Heart left ventricle (tissue), 16 donors: ENCODE data around the gene DCDC1. TPM values are rescaled to one million over a fixed set of nuclear protein-coding genes. Genes with fewer than 3 reads are reported as not detected.

Experiments used
- ATAC-seq, 4 donors: fragments of 200-7000 bp; cut with Tn5 transposase; one replicate each; pipeline ENCODE4 v1.9.1; 2020 to 2022; ENCODE audit warnings: moderate library complexity in 4 of 4, mild to moderate bottlenecking in 3 of 4, moderate number of reproducible peaks in 1 of 4
- DNase-seq, 5 donors: peaks; one replicate each; pipeline ENCODE4 v3.0.0-alpha.2; 2020
- H3K27ac ChIP-seq, 12 donors: fragments of 200-600 bp; sonication (generic) in 4 of 12; one replicate each; pipeline versions ENCODE4 v1.5.0 to v1.8.0; 2016 to 2022; ENCODE audit warnings: mild to moderate bottlenecking in 2 of 12
- H3K27me3 ChIP-seq, 9 donors: fragments of 200-600 bp; sonication (generic) in 2 of 9; one replicate each; pipeline versions ENCODE4 v1.5.1 to v1.8.0; 2016 to 2022; ENCODE audit warnings: mild to moderate bottlenecking in 3 of 9
- H3K36me3 ChIP-seq, 9 donors: fragments of 200-600 bp; sonication (generic) in 2 of 9; one replicate each; pipeline versions ENCODE4 v1.5.0 to v1.8.0; 2018 to 2022; ENCODE audit warnings: mild to moderate bottlenecking in 2 of 9
- H3K4me1 ChIP-seq, 12 donors: fragments of 200-600 bp; sonication (generic) in 4 of 12; one replicate each; pipeline versions ENCODE4 v1.5.0 to v1.8.0; 2016 to 2022; ENCODE audit warnings: mild to moderate bottlenecking in 3 of 12
- H3K4me3 ChIP-seq, 12 donors: fragments of 200-600 bp; sonication (generic) in 4 of 12; one replicate each; pipeline versions ENCODE4 v1.5.0 to v1.8.0; 2017 to 2022; ENCODE audit warnings: mild to moderate bottlenecking in 9 of 12, moderate library complexity in 4 of 12
- H3K9me3 ChIP-seq, 12 donors: fragments of 200-600 bp; sonication (generic) in 4 of 12; one replicate each; pipeline versions ENCODE4 v1.5.0 to v1.8.0; 2016 to 2022; ENCODE audit warnings: mild to moderate bottlenecking in 1 of 12
- POLR2A ChIP-seq, 2 donors: fragments of 450-650 bp; IDR thresholded peaks; one replicate each; pipeline ENCODE4 v1.6.1; 2017; ENCODE audit warnings: antibody characterized with exemption in 2 of 2, mild to moderate bottlenecking in 2 of 2, moderate library complexity in 2 of 2
- WGBS, 4 donors: extraction: QIAGEN DNeasy Blood & Tissue Kit in 2 of 4; methylation state at CpG; one replicate each; pipeline versions ENCODE4 v1.1.5 to v1.1.7; 2013 to 2018; 5-methylcytosine and 5-hydroxymethylcytosine counted together
- intact Hi-C, 10 donors: fragments of 100-400 bp; cut with DNase I; formaldehyde crosslinking; loops; one replicate each; pipeline versions ENCODE4 v1.11.1 to v1.14.2; 2022
- polyA plus RNA-seq, 2 donors: library from polyadenylated mRNA; stranded (reverse); fragments of 200-250 nt; gene quantifications; one replicate each; pipeline ENCODE4 v1.2.3, GENCODE V29; 2013
- total RNA-seq, 9 donors: library from RNA; depleted of rRNA in 2 of 9; stranded (reverse); fragments of >200 nt in 2 of 9; fragmentation: NEBNext Ultra II Directional in 3 of 9; extraction: Animal tissue kit (Norgen Biotek cat#: 25700) in 3 of 9; gene quantifications; one replicate each; pipeline versions ENCODE4 v1.1.0 to v1.2.4, GENCODE V29; 2016 to 2023
- TF ChIP-seq, protein P1 (sequence below), 12 donors: fragments of 200-600 bp; sonication (generic) in 4 of 12; IDR thresholded peaks; one replicate each; pipeline versions ENCODE4 v1.5.0 to v1.8.0; 2018 to 2022; ENCODE audit warnings: antibody characterized with exemption in 12 of 12, mild to moderate bottlenecking in 5 of 12
- donor health status: ischemic (EF 13 %, LVEDD 7.1; RV severe dilation, severe dysfunction).
- donor health status: healthy with polysubstance abuse.
- donor health status: DM: no; HTN: yes; CAD: no.
- donor health status: DM: no; HTN: no; CAD: no.
- donor health status: ischemic (EF 25% LVEDD 6.9; RV normal size, moderate dysfunction).
- donor health status: ischemic (EF 25% LVEDD 5.7; RV mildly dilated, moderate dysfunction).
- donor health status: healthy.
- donor health status: DM: yes; HTN: yes; CAD: no.
- donor health status: ischemic (EF 35%, LVEDD 5.7; RV mildly dilated, moderate dysfunction).
- donor health status: nonischemic (EF 11% LVEDD 7.7; RV severe dilation, severe dysfunction).
- donor health status: DM: yes; HTN: yes; CAD: no.
- donor health status: PGD.
- donor health status: ischemic (EF 29% LVEDD 5.4; RV normal size, mild dysfunction).
- donor health status: nonischemic (EF 23%, LVEDD 6.1; RV moderate dilation, normal function).

Gene DCDC1
- total and polyA plus RNA-seq, 11 donors = 0.07 to 1.0 (median 0.12) TPM; not detected in 7

DNA sequence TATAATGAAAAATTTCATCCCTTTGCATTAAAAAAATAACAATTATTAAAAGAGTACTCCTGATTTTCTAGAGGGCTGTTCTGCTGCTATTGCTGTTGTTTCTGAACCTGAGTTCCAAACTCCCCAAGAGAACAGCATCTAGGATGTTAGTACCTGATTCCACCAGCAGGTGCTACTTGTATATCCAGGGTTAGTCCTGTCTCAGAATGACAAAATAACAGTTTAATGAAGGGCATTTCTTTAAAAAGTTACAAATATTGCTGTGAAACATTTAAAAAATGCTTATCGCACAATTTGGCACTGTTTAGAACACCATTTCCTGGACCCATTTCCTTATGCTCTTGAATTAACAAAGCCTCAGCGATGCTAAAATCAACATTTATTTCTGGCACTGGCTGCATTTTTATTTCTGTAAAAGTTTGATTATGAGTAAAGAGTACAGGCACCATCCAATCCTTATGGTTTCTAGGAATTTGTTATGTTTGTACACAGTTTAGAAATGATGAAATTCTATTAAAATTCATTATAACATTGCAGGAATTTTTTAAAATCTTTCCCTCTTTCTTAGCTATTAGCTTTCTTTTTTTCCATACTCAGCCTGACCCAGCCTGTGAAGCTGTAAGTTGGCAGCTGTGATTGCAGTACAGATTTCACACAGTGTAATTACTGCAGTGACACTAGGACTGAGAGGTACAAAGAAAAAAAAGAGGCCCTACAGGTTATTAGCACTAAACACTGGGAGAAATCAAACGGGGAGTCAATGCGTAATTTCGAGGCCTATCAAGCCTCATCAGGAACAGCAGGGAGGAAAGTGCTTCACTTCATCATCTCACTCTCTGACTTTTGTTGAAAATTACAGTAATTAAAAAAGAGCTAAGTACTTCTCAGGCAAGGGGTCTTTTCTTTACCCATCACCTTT lies 208.8 kb downstream of the DCDC1 start:
- intact Hi-C loops = no loop called here
- H3K27ac ChIP-seq = no peak overlapping the region
- DNase-seq (no peak), ATAC-seq (no peak)
- H3K4me3 ChIP-seq = no peak overlapping the region
- TF ChIP-seq POLR2A (IDR thresholded peaks at IDR 0.05) = no peak
- TF ChIP-seq, protein P1, sequence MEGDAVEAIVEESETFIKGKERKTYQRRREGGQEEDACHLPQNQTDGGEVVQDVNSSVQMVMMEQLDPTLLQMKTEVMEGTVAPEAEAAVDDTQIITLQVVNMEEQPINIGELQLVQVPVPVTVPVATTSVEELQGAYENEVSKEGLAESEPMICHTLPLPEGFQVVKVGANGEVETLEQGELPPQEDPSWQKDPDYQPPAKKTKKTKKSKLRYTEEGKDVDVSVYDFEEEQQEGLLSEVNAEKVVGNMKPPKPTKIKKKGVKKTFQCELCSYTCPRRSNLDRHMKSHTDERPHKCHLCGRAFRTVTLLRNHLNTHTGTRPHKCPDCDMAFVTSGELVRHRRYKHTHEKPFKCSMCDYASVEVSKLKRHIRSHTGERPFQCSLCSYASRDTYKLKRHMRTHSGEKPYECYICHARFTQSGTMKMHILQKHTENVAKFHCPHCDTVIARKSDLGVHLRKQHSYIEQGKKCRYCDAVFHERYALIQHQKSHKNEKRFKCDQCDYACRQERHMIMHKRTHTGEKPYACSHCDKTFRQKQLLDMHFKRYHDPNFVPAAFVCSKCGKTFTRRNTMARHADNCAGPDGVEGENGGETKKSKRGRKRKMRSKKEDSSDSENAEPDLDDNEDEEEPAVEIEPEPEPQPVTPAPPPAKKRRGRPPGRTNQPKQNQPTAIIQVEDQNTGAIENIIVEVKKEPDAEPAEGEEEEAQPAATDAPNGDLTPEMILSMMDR (IDR thresholded peaks at IDR 0.05) = peak in 5 of 12 donors; percentile 10 to 36 (median 23)
- H3K9me3 ChIP-seq = peaks cover 0 to 5% (median 0%) of the 10 kb centered on the region in 12 donors
- no peaks in the 10 kb centered on the region for H3K27me3 ChIP-seq
- H3K4me1 ChIP-seq = no peaks in the 10 kb centered on the region
- WGBS, 4 donors = 65 to 74% (median 71%) methylated on average over 5 of the region's 5 CpGs
- H3K36me3 ChIP-seq = no peaks in the 10 kb centered on the region

- Histone ChIP-seq H3K4me3 (no peak overlapping the region), H3K4me1 (no peaks in the 10 kb centered on the region), H3K27me3 (no peaks in the 10 kb centered on the region), H3K36me3 (no peaks in the 10 kb centered on the region), H3K27ac (no peak overlapping the region), H3K9me3 (no peaks in the 10 kb centered on the region)
- 62 to 75% (median 67%) methylated on average over 3 of the region's 3 CpGs for WGBS, 4 donors
- intact Hi-C loops = no loop called here
- DNase-seq (no peak), ATAC-seq (no peak)
- TF ChIP-seq, protein P1 (IDR thresholded peaks at IDR 0.05) = no peak
- TF ChIP-seq POLR2A (IDR thresholded peaks at IDR 0.05) = no peak
These were observed 218.7 kb downstream of the DCDC1 start for GRCh38 chr11:31150841-31151240.

- no peak overlapping the region for H3K4me3 ChIP-seq
- ATAC-seq (no peak), DNase-seq (no peak)
- WGBS, 4 donors = 80 to 95% (median 85%) methylated on average over 2 of the region's 2 CpGs
- TF ChIP-seq, protein P1 (IDR thresholded peaks at IDR 0.05) = no peak
- no peak for TF ChIP-seq POLR2A (IDR thresholded peaks at IDR 0.05)
- no peaks in the 10 kb centered on the region for H3K9me3 ChIP-seq
- H3K4me1 ChIP-seq = no peaks in the 10 kb centered on the region
- intact Hi-C loops = no loop called here
- H3K36me3 ChIP-seq = no peaks in the 10 kb centered on the region
- no peaks in the 10 kb centered on the region for H3K27me3 ChIP-seq
- H3K27ac ChIP-seq = no peak overlapping the region
These were observed 219.5 kb downstream of the DCDC1 start for GRCh38 chr11:31150011-31150410.

- H3K27ac ChIP-seq = no peak overlapping the region
- ATAC-seq (no peak), DNase-seq (no peak)
- intact Hi-C loops = no loop called here
- no peaks in the 10 kb centered on the region for H3K9me3 ChIP-seq
- H3K4me3 ChIP-seq = no peak overlapping the region
- no peaks in the 10 kb centered on the region for H3K4me1 ChIP-seq
- TF ChIP-seq, protein P1 (IDR thresholded peaks at IDR 0.05) = no peak
- TF ChIP-seq POLR2A (IDR thresholded peaks at IDR 0.05) = no peak
- no peaks in the 10 kb centered on the region for H3K36me3 ChIP-seq
- WGBS, 4 donors = 64 to 74% (median 71%) methylated on average over 6 of the region's 6 CpGs
- H3K27me3 ChIP-seq = peaks cover 0 to 4% (median 0%) of the 10 kb centered on the region in 9 donors
These were observed 227.8 kb downstream of the DCDC1 start for GRCh38 chr11:31141789-31142188.
